Fibroblast of lung (primary cell): ENCODE data around the gene SYNM.

Experiments used
- EZH2 ChIP-seq: IDR thresholded peaks from 2 replicates; pipeline ENCODE4 v1.5.1; 2012; ENCODE audit warnings: low read length, control low read depth, mild to moderate bottlenecking; ENCODE audit errors: missing control alignments
- TF ChIP-seq, protein P1 (sequence below), 2 donors: IDR thresholded peaks in 1 of 2; conservative IDR thresholded peaks in 1 of 2; 1 replicate in 1 of 2; 2 replicates in 1 of 2; pipeline ENCODE4 v1.5.1; 2011 to 2012; ENCODE audit warnings: low read length in 2 of 2, control low read depth in 1 of 2, inconsistent platforms in 1 of 2, low read depth in 1 of 2, mild to moderate bottlenecking in 1 of 2

DNA sequence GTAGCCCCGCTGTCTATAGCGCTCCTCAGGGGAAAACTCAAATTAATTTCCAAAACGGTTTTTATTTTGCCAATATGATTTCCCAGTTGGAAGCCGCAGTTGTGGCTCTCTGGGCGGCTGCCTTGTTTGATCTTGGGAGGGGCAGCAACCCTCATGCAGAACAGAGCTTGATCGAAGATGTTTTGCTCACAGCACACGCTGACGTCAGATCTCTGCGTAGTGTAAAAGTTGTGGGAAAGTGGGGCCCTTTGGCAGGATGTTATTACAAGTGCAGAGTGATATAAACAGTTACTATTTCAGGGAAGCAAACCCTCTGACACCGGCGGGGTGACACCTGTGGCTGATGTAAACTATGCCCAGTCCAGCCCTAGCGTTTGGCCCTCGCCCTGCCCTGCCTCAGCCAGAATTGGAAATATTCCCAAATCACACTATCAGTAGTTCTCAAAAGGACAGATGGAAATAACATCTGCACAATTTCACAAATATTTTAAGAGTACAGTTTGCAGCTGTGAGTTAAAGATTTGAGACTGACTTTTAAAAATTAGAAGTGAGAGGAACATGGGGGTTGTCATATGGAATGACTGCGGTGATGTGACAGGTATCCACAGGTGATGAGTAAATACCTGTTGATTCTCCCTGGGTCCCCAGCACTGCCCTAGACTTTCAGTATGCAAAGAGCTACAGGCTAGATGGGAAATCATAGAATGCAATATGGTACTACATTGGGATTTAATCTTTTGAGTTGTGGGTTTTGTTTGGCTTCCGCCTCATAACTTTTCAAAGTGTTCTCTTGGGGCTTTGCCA is 1.7 kb downstream of the SYNM start:
- TF ChIP-seq, protein P1, sequence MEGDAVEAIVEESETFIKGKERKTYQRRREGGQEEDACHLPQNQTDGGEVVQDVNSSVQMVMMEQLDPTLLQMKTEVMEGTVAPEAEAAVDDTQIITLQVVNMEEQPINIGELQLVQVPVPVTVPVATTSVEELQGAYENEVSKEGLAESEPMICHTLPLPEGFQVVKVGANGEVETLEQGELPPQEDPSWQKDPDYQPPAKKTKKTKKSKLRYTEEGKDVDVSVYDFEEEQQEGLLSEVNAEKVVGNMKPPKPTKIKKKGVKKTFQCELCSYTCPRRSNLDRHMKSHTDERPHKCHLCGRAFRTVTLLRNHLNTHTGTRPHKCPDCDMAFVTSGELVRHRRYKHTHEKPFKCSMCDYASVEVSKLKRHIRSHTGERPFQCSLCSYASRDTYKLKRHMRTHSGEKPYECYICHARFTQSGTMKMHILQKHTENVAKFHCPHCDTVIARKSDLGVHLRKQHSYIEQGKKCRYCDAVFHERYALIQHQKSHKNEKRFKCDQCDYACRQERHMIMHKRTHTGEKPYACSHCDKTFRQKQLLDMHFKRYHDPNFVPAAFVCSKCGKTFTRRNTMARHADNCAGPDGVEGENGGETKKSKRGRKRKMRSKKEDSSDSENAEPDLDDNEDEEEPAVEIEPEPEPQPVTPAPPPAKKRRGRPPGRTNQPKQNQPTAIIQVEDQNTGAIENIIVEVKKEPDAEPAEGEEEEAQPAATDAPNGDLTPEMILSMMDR (conservative IDR thresholded peaks at IDR 0.05 in 1 of 2, IDR thresholded peaks at IDR 0.05 in 1 of 2; ENCODE audit: low read depth in 1 of 2, low read length in 2 of 2): no peak
- no peak for TF ChIP-seq EZH2
